ENCODE measurements around the gene DRD4. TPM values are rescaled to one million over a fixed set of nuclear protein-coding genes. Genes with fewer than 3 reads are reported as not detected.

The DRD4 gene
- total RNA-seq, 1 donor from 2014 or later, result 0.97 TPM

- H3K4me3 Mint-ChIP-seq, result no peak overlapping the region
- Histone ChIP-seq H3K9me3 (ENCODE audit: low read depth) (no peaks in the 10 kb centered on the region), H3K9ac (no peak overlapping the region), H3K4me1 (no peaks in the 10 kb centered on the region), H3K79me2 (ENCODE audit: low read depth) (no peaks in the 10 kb centered on the region), H2AFZ (replicated peaks) (no peak overlapping the region), H3K36me3 (no peaks in the 10 kb centered on the region), H3K4me3 (no peak overlapping the region), H3K27ac (no peak overlapping the region), H3K4me2 (no peak overlapping the region), H4K20me1 (ENCODE audit: low read depth) (peaks cover 14% of the 10 kb centered on the region), H3K27me3 (peaks cover 30% of the 10 kb centered on the region), H3F3A (ENCODE audit: low read depth) (peaks cover 6% of the 10 kb centered on the region)
- peaks cover 10% of the 10 kb centered on the region for H3K36me3 Mint-ChIP-seq
- H3K9me3 Mint-ChIP-seq, result peaks cover 11% of the 10 kb centered on the region
- H3K4me1 Mint-ChIP-seq, result peaks cover 12% of the 10 kb centered on the region
- peaks cover 9% of the 10 kb centered on the region for H3K27me3 Mint-ChIP-seq (ENCODE audit: insufficient read depth, low read depth)
- no peak for TF ChIP-seq EZH2 (IDR thresholded peaks at IDR 0.05)
- no peak for TF ChIP-seq CTCF (IDR thresholded peaks at IDR 0.05)
- no peak for TF ChIP-seq EZH2phosphoT487 (IDR thresholded peaks at IDR 0.05)
- no peak overlapping the region for H3K27ac Mint-ChIP-seq
- DNase-seq (ENCODE audit: low spot score), result no peak
Measured at GRCh38 chr11:625636-626268, 11.3 kb upstream of the DRD4 start.

- H3K4me3 ChIP-seq, result no peak within 1 kb of the TSS
- peaks cover 9% of the 10 kb centered on the region for H3K27me3 Mint-ChIP-seq (ENCODE audit: insufficient read depth, low read depth)
- peak; percentile 36 for DNase-seq (ENCODE audit: low spot score)
- H3K9ac ChIP-seq, result no peak within 1 kb of the TSS
- no peak within 1 kb of the TSS for H3K27ac Mint-ChIP-seq
- no peak within 1 kb of the TSS for H2AFZ ChIP-seq (replicated peaks)
- H3K9me3 ChIP-seq (ENCODE audit: low read depth), result no peaks in the 10 kb centered on the region
- H3K4me1 ChIP-seq, result no peaks in the 10 kb centered on the region
- peaks cover 12% of the 10 kb centered on the region for H3K4me1 Mint-ChIP-seq
- peaks cover 14% of the 10 kb centered on the region for H4K20me1 ChIP-seq (ENCODE audit: low read depth)
- peaks cover 10% of the 10 kb centered on the region for H3K36me3 Mint-ChIP-seq
- H3K9me3 Mint-ChIP-seq, result peaks cover 11% of the 10 kb centered on the region
- H3K27ac ChIP-seq, result no peak within 1 kb of the TSS
- no peaks in the 10 kb centered on the region for H3K36me3 ChIP-seq
- H3K4me2 ChIP-seq, result peak within 1 kb of the TSS; percentile 60
- no peaks in the 10 kb centered on the region for H3K79me2 ChIP-seq (ENCODE audit: low read depth)
- peaks cover 6% of the 10 kb centered on the region for H3F3A ChIP-seq (ENCODE audit: low read depth)
- H3K27me3 ChIP-seq, result peaks cover 30% of the 10 kb centered on the region
- no peak within 1 kb of the TSS for H3K4me3 Mint-ChIP-seq
- TF ChIP-seq EZH2 (IDR thresholded peaks at IDR 0.05) (peak; percentile 48), CTCF (IDR thresholded peaks at IDR 0.05) (no peak)
Measured at GRCh38 chr11:626475-627307, 10.4 kb upstream of the DRD4 start, which contains the start of gene SCT. TSS of gene SCT (minus strand) at chr11:627181. CDS start at chr11:627143, 38 bp downstream.

GRCh38 chr11:627308-627576 lies 9.8 kb upstream of the DRD4 start:
- Histone ChIP-seq H3K9me3 (ENCODE audit: low read depth) (no peaks in the 10 kb centered on the region), H3K4me2 (peak overlapping the region; percentile 52), H3K27me3 (peaks cover 30% of the 10 kb centered on the region), H3K4me3 (no peak overlapping the region), H3K9ac (no peak overlapping the region), H4K20me1 (ENCODE audit: low read depth) (peaks cover 14% of the 10 kb centered on the region), H3K27ac (no peak overlapping the region), H3F3A (ENCODE audit: low read depth) (peaks cover 6% of the 10 kb centered on the region), H3K4me1 (no peaks in the 10 kb centered on the region), H3K79me2 (ENCODE audit: low read depth) (no peaks in the 10 kb centered on the region), H3K36me3 (no peaks in the 10 kb centered on the region), H2AFZ (replicated peaks) (no peak overlapping the region)
- peaks cover 9% of the 10 kb centered on the region for H3K27me3 Mint-ChIP-seq (ENCODE audit: insufficient read depth, low read depth)
- TF ChIP-seq EZH2 (IDR thresholded peaks at IDR 0.05) (no peak), CTCF (IDR thresholded peaks at IDR 0.05) (no peak), EZH2phosphoT487 (IDR thresholded peaks at IDR 0.05) (no peak)
- no peak for DNase-seq (ENCODE audit: low spot score)
- H3K36me3 Mint-ChIP-seq, result peaks cover 10% of the 10 kb centered on the region
- H3K27ac Mint-ChIP-seq, result no peak overlapping the region
- no peak overlapping the region for H3K4me3 Mint-ChIP-seq
- peaks cover 11% of the 10 kb centered on the region for H3K9me3 Mint-ChIP-seq
- peaks cover 12% of the 10 kb centered on the region for H3K4me1 Mint-ChIP-seq
